ENCODE measurements around the gene CHADL. TPM values are rescaled to one million over a fixed set of nuclear protein-coding genes. Genes with fewer than 3 reads are reported as not detected.

CHADL gene, protein sequence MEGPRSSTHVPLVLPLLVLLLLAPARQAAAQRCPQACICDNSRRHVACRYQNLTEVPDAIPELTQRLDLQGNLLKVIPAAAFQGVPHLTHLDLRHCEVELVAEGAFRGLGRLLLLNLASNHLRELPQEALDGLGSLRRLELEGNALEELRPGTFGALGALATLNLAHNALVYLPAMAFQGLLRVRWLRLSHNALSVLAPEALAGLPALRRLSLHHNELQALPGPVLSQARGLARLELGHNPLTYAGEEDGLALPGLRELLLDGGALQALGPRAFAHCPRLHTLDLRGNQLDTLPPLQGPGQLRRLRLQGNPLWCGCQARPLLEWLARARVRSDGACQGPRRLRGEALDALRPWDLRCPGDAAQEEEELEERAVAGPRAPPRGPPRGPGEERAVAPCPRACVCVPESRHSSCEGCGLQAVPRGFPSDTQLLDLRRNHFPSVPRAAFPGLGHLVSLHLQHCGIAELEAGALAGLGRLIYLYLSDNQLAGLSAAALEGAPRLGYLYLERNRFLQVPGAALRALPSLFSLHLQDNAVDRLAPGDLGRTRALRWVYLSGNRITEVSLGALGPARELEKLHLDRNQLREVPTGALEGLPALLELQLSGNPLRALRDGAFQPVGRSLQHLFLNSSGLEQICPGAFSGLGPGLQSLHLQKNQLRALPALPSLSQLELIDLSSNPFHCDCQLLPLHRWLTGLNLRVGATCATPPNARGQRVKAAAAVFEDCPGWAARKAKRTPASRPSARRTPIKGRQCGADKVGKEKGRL
- total RNA-seq: 1 to 10 TPM; 1.8 to 1.9 TPM
- long read RNA-seq, donor 1, partial matches to known transcripts: 1 of 1 reads
- long read RNA-seq, donor 1, other reads (novel, unspliced or antisense): 0 of 1 reads
- long read RNA-seq, donor 2, partial matches to known transcripts: 3 of 6 reads
- long read RNA-seq, donor 2, other reads (novel, unspliced or antisense): 3 of 6 reads

DNA sequence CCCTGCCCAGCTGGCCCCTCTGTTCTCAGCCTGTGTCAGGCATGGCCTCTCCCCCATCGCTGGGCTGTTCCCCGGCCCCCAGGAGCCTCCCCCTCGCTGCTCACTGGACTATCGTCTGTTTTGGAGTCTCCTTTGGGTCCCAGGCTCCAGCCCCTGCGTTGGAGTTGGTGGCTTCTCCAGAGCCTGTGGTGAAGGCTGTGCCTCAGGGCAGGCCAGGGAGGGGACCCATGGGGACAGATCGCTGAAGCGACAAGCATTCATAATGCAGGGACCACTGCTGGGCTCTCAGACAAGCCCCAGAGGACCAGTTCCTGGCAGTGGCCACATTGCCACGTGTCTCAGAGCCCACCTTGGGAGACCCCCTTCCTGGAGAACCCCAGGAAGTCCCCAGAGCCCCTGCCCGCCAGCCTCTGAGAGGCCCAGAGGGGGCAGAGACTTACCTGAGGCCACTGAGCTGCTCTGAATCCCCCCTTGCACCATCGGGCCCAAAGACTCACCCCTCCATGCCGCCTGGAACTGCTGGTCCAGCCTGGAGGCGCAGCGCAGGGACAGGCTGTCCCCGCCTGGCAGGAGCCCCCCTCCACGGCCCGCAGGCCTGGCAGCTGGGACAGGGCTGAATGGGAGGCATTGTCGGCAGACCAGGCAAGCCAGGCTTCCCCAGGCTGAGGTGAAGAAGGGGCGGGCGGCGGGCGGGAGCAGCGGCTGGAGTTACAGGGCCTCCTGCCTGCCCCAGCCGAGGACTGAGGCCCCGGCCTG is at the start of gene CHADL:
CHADL (minus strand) TSS at position 555 of the 756 bp plus-strand sequence; CDS start at position 505, 50 bp downstream.
- DNase-seq (ENCODE audit: low spot score): no peak
- intact Hi-C loops (cut with DNase I): no loop called here

DNA sequence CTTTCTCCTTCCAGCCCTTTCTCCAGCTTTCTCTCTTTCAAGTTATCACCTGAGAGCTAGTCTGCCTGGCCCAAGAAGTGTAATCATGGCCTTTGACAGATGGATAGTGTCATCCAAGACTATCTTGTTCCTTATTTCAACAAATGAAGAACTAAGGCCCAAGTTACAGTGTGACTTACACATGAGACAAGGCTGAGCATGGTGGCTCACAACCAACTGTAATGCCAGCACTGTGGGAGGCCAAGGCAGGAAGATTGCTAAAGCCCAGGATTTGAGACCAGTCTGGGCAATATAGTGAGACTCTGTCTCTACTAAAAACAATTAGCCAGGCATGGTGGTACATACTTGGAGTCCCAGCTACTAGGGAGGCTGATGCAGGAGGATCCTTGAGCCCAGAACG is 48.9 kb upstream of the CHADL start:
- DNase-seq (ENCODE audit: low spot score): no peak
- intact Hi-C loops (cut with DNase I): no loop called here

- intact Hi-C loops (cut with DNase I): no loop called here
- no peak for DNase-seq (ENCODE audit: low spot score)
Observed at GRCh38 chr22:41288245-41288946, 47.7 kb upstream of the CHADL start.

- intact Hi-C loops (cut with DNase I): no loop called here
- no peak for DNase-seq (ENCODE audit: low spot score)
Observed at GRCh38 chr22:41286639-41287091, 45.9 kb upstream of the CHADL start.

DNA sequence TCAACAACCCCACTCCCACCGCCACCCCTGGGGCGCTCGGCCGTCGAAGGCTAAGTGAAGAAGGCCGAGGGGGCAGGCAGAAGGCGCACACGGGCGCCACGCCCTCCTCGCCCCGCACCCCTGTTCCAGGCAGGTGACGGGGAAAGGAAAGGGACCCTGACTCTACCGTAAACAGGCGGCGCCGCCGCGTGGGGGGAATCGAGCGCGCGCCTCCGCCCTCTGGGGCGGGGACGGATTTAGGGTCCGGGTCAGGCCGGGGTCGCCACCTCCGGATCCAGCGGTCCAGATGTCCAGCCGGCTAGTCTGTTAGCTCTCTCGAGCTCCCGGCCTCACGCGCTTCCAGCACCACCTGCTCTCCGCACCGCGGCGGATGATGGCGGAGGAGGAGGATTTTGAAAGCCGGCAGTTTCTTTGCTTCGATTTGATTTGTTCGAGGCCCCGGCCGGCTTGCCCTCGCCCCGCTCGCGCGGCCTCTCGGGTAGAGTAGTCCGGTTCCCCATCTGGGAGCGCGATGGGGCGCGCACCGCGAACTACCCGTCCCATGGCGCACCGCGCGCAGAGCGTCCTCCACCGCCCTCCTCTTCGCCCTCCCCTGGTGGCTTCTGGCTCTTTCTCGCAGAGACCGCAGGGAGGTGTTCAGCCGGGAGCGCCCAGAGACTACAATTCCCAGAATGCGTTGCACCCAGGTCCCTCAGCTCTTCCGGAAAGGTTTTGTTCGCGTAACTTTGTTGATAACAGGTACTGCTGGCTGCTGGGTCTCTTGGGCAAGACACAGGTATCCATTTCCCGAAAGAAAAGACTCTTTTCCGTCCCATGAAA is 45.3 kb upstream of the CHADL start, which contains the start of gene RANGAP1:
RANGAP1 (minus strand) TSS at position 368 of the 819 bp plus-strand sequence. CDS start 5,143 bp downstream, outside the sequence.
- intact Hi-C loops (cut with DNase I): no loop called here

DNA sequence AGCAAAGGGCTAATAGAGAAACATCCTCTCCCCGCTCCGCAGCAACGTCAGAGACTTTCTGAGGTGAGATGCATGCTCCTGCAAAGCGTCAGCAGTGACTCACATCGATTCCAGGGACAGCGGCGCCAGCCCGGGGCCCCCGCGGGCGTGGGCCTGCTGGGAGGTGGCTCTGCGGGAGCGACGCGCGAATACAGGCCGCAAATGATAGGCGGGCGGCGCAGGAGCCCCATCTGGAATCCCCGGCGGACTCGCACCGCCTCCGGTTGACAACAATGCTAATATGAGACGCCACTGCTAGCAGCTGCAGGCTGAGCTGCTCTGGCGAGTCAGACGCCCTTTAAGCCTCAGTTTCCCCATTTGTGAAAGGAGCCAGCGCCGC is 44.7 kb upstream of the CHADL start:
- DNase-seq (ENCODE audit: low spot score): peak; percentile 90
- intact Hi-C loops (cut with DNase I): no loop called here

More for the DNA sequence above, 45.3 kb upstream of the CHADL start, which contains the start of gene RANGAP1:
- DNase-seq (ENCODE audit: low spot score): peak; percentile 100

DNA sequence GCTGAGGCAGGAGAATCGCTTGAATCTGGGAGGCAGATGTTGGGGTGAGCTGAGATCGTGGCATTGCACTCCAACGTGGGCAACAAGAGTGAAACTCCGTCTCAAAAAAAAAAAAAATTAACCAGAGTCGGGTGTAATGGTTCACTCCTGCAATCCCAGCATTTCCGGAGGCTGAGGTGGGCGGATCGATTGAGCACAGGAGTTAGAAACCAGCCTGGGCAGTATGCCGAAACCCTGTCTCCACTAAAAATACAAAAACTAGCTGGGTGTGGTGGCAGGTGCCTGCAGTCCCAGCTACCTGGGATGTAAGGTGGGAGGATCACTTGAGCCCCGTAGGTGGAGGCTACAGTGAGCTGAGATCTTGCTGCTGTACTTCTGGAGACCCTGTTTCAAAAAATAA is 43.7 kb upstream of the CHADL start:
- DNase-seq (ENCODE audit: low spot score): no peak
- intact Hi-C loops (cut with DNase I): no loop called here

DNA sequence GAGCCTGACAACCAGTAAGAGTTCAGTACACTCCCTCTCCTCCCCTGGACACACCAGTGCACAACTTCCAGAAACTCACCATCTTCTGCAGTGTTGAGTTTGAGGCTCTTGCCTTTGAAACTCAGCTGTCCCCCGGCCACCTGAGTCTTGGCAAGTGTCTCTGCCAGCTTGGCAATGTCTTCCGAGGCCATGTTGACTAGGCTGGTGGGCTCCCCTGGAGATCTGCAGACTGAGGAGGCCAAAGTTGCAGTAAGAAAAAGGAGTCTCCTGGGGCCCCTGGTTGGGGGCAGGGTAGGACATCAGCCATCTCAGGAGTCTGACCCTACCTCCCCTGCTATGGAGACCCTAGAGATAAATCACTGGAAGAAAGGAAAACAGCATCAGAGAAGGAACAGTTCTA is 40.1 kb upstream of the CHADL start:
- intact Hi-C loops (cut with DNase I): no loop called here
- no peak for DNase-seq (ENCODE audit: low spot score)

DNA sequence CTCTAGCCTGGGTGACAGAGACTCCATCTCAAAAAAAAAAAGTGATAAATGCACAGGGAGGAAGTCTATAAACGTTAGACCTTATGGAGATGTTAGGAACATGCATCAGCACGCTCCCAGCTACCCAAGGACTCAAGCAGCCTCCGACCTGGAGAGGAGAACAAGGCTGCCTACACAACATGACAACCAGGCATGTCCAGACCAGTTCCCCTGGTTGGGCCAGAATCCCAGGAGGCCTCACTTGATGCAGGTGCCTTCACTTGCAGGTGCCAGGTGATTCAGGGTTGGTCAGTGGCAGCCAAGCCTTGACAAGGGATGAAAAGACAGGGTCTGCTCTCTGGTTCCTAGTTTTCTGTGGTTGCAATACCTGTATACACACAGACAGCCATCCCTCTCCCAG is 39.3 kb upstream of the CHADL start:
- intact Hi-C loops (cut with DNase I): no loop called here
- DNase-seq (ENCODE audit: low spot score): no peak

- DNase-seq (ENCODE audit: low spot score): no peak
- intact Hi-C loops (cut with DNase I): no loop called here
Observed at GRCh38 chr22:41274856-41275255, 34.1 kb upstream of the CHADL start.

DNA sequence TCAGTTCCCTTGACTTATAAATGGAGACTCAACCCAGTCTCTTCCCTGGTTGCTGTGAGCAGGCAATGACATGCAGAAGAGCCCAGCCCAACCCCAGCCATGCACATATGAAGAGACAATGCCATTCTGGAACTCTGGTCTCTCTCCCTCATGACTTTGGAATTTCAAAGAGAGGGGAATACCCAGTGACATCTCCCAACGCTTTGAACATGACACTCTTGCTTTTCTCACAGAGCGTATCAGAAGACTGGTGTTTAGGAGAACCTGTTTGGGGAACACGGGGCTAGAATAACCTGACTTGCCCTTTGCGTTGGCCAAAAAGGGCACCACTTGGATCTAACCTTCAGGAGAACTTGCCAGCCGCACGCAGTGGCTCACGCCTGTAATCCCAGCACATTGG is 32.4 kb upstream of the CHADL start:
- no peak for DNase-seq (ENCODE audit: low spot score)
- intact Hi-C loops (cut with DNase I): no loop called here

- DNase-seq (ENCODE audit: low spot score): no peak
Observed at GRCh38 chr22:41271787-41272186, 31.1 kb upstream of the CHADL start.

GRCh38 chr22:41267958-41268357 is 27.2 kb upstream of the CHADL start:
- DNase-seq (ENCODE audit: low spot score): no peak
- intact Hi-C loops (cut with DNase I): no loop called here

More at GRCh38 chr22:41271787-41272186, 31.1 kb upstream of the CHADL start:
- intact Hi-C loops (cut with DNase I): no loop called here

GRCh38 chr22:41264408-41264941 is 23.7 kb upstream of the CHADL start:
- DNase-seq (ENCODE audit: low spot score): no peak
- intact Hi-C loops (cut with DNase I): no loop called here

DNA sequence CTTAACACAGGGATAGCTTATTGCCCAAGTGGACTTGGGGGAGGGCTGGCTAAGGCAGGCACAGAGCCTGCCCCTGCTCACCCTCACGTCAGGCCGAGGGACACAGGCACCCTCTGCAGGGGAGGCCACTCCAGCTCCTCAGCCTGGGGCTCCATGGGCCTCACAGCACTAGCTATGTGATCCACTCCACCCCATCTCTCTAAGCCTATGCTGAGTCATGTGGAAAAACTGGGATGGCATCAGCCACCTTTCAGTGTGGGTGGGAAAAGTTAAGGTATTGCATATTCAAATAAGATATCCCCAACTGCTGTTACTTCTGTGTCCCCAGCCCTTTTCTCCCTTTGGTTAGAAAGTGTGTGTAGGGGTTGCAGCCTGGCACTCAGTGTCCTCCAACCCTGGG is 23.0 kb upstream of the CHADL start:
- no peak for DNase-seq (ENCODE audit: low spot score)
- intact Hi-C loops (cut with DNase I): no loop called here

- intact Hi-C loops (cut with DNase I): no loop called here
- DNase-seq (ENCODE audit: low spot score): no peak
Observed at GRCh38 chr22:41262250-41262765, 21.6 kb upstream of the CHADL start.

DNA sequence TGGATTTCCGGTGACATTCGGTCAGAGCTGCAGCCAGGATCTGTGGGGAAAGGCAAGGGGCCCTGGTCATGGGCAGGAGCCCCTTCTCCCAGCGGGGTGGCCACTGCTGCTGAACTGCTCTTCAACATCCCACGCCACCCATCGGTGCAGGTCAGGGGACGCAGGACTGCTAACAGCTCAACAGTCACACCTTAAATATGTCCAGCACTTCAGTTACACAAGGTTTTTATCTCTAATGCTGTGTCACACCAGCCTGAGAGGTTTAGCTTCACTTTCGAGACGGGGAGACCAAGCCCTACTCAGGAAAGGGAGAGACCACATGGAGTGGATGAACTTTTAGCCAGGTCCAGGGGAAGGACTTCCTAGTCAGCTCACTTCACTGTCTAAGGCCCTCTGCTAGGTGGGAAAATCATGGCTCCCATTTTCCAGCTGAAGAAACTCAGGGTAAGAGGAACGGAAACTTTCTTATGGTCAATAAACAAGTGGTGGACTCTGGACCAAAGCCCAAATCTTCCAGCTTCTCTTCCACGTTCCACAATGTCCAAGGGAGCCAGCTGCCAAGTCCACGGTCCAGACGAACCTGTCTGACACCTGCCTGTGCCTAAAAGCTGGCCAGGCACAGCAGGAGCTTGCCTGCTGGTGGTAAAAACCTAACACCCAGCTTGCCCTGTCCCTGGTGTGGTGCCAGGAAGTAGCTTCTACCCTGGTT is 21.0 kb upstream of the CHADL start:
- intact Hi-C loops (cut with DNase I): no loop called here

More for the DNA sequence above, 21.0 kb upstream of the CHADL start:
- no peak for DNase-seq (ENCODE audit: low spot score)

All from posterior vena cava (tissue), 2 donors.